HCT116 (cell line): ENCODE results near the gene PDE4B. TPM values are rescaled to one million over a fixed set of nuclear protein-coding genes. Genes with fewer than 3 reads are reported as not detected.
A peak's percentile ranks its signal among the peaks of the same experiment; 100 is the strongest.

Experiments
- ATAC-seq: fragments of 200-7000 bp; cut with Tn5 transposase; 2 replicates; pipeline ENCODE4 v1.9.1; 2020; ENCODE audit warnings: mild to moderate bottlenecking, moderate library complexity
- BruUV-seq: library from RNA; stranded (reverse); fragments of 400-500 nt; replicated peaks from 2 replicates; lab custom pipeline; 2021; lab: Mats Ljungman, UMichigan
- CTCF ChIA-PET: fragments of 300-600 bp; sonication (Branson Sonifier 250); formaldehyde crosslinking; loops from one replicate; lab custom pipeline; 2021; ENCODE audit warnings: antibody characterized with exemption; lab: Charles Lee
- POLR2A ChIA-PET: fragments of 300-600, 350-600 bp; sonication (Branson Sonifier 250); formaldehyde crosslinking; loops from one replicate; lab custom pipeline; 2021; ENCODE audit warnings: antibody characterized with exemption; lab: Charles Lee
- RAD21 ChIA-PET, 2 experiments: fragments of 300-600 bp; sonication (Branson Sonifier 250); formaldehyde crosslinking; loops; one replicate each; lab custom pipeline; 2023; ENCODE audit warnings: low total read pairs in 2 of 2; ENCODE audit not compliant: uncharacterized antibody in 2 of 2, unreplicated experiment in 2 of 2, low non-redundant PET in 1 of 2; lab: Charles Lee
- DNase-seq: peaks from one replicate; pipeline ENCODE4 v3.0.0-alpha.2; 2010; ENCODE audit warnings: low read depth, low spot score
- H2AFZ ChIP-seq: fragments of 200-600 bp; shearing (Covaris generic), sonication (generic); 2 replicates; pipeline ENCODE4 v1.6.1; 2017; ENCODE audit warnings: low read depth, mixed run types, mixed read lengths, antibody characterized with exemption, low read length; ENCODE audit not compliant: poor library complexity, severe bottlenecking
- H3K27ac ChIP-seq: 2 replicates; pipeline ENCODE4 v1.5.1; 2012; ENCODE audit warnings: low read depth, low read length
- H3K27me3 ChIP-seq: fragments of 200-600 bp; sonication (generic); 2 replicates; pipeline ENCODE4 v1.6.1; 2016; ENCODE audit warnings: mixed run types, low read length, mixed read lengths; ENCODE audit not compliant: insufficient read depth
- H3K36me3 ChIP-seq, 2 experiments: fragments of 200-500 bp in 1 of 2; fragments of 200-600 bp in 1 of 2; sonication (Bioruptor generic) in 1 of 2; sonication (generic) in 1 of 2; 2 replicates each; pipeline versions ENCODE4 v1.5.1 to v1.6.1; 2014 to 2016; ENCODE audit warnings: low read length in 2 of 2, inconsistent platforms in 1 of 2, mixed read lengths in 1 of 2, mixed run types in 1 of 2; ENCODE audit not compliant: insufficient read depth in 2 of 2, control insufficient read depth in 1 of 2
- H3K4me1 ChIP-seq, 2 experiments: fragments of 200-600 bp in 1 of 2; sonication (generic) in 1 of 2; 2 replicates each; pipeline versions ENCODE4 v1.5.1 to v1.6.1; 2012 to 2017; ENCODE audit warnings: low read length in 2 of 2, inconsistent platforms in 1 of 2, mild to moderate bottlenecking in 1 of 2, mixed read lengths in 1 of 2, mixed run types in 1 of 2, moderate library complexity in 1 of 2; ENCODE audit not compliant: insufficient read depth in 2 of 2, control insufficient read depth in 1 of 2
- H3K4me2 ChIP-seq: fragments of 200-600 bp; sonication (generic); 2 replicates; pipeline ENCODE4 v1.6.1; 2017; ENCODE audit warnings: mixed run types, low read length, mixed read lengths
- H3K4me3 ChIP-seq, 2 experiments: fragments of 200-600 bp in 1 of 2; sonication (generic) in 1 of 2; replicated peaks in 1 of 2; 2 replicates each; pipeline ENCODE4 v1.5.1; 2011 to 2016; ENCODE audit warnings: low read length in 2 of 2, control low read depth in 1 of 2, low read depth in 1 of 2, mild to moderate bottlenecking in 1 of 2, mixed read lengths in 1 of 2, mixed run types in 1 of 2
- H3K79me2 ChIP-seq: fragments of 200-600 bp; sonication (generic); 2 replicates; pipeline ENCODE4 v1.6.1; 2017; ENCODE audit warnings: mild to moderate bottlenecking, mixed run types, low read length, moderate library complexity, mixed read lengths; ENCODE audit not compliant: insufficient read depth
- H3K9ac ChIP-seq: fragments of 200-600 bp; sonication (generic); 2 replicates; pipeline ENCODE4 v1.6.1; 2016; ENCODE audit warnings: low read length, mixed read lengths
- H3K9me2 ChIP-seq: fragments of 200-600 bp; sonication (generic), shearing (Covaris generic); 2 replicates; pipeline ENCODE4 v1.6.1; 2017; ENCODE audit warnings: mixed run types, mild to moderate bottlenecking, moderate library complexity; ENCODE audit not compliant: insufficient read depth
- H3K9me3 ChIP-seq, 2 experiments: fragments of 200-500 bp in 1 of 2; fragments of 200-600 bp in 1 of 2; sonication (Bioruptor generic) in 1 of 2; sonication (generic) in 1 of 2; 2 replicates each; pipeline ENCODE4 v1.6.1; 2014 to 2017; ENCODE audit warnings: low read length in 2 of 2, mixed read lengths in 2 of 2, inconsistent platforms in 1 of 2, low read depth in 1 of 2, mild to moderate bottlenecking in 1 of 2, mixed run types in 1 of 2, moderate library complexity in 1 of 2; ENCODE audit not compliant: control insufficient read depth in 1 of 2, insufficient read depth in 1 of 2
- H4K20me1 ChIP-seq: fragments of 200-600 bp; sonication (generic), shearing (Covaris generic); 2 replicates; pipeline ENCODE4 v1.6.1; 2017; ENCODE audit warnings: mixed run types, mild to moderate bottlenecking, moderate library complexity; ENCODE audit not compliant: insufficient read depth
- CBX3 ChIP-seq: IDR thresholded peaks from 2 replicates; pipeline ENCODE4 v1.6.1; 2012; ENCODE audit warnings: low read depth
- ELF1 ChIP-seq: IDR thresholded peaks from 2 replicates; pipeline ENCODE4 v1.6.1; 2012; ENCODE audit warnings: low read depth, borderline replicate concordance
- EZH2 ChIP-seq: fragments of 200-600 bp; sonication (generic); IDR thresholded peaks from 2 replicates; pipeline ENCODE4 v1.6.1; 2017; ENCODE audit warnings: antibody characterized with exemption, mixed run types
- FOSL1 ChIP-seq: IDR thresholded peaks from 2 replicates; pipeline ENCODE4 v1.6.1; 2012; ENCODE audit warnings: low read depth
- MAX ChIP-seq: IDR thresholded peaks from 2 replicates; pipeline ENCODE4 v1.6.1; 2012
- POLR2A ChIP-seq: IDR thresholded peaks from 2 replicates; pipeline ENCODE4 v1.7.0; 2011; ENCODE audit warnings: borderline replicate concordance; ENCODE audit not compliant: insufficient read depth, insufficient read length; ENCODE audit errors: extremely low read depth
- POLR2AphosphoS5 ChIP-seq: IDR thresholded peaks from 2 replicates; pipeline ENCODE4 v1.6.1; 2011; ENCODE audit warnings: mild to moderate bottlenecking, low read depth, low read length, moderate library complexity
- RAD21 ChIP-seq: IDR thresholded peaks from 2 replicates; pipeline ENCODE4 v1.6.1; 2012; ENCODE audit warnings: low read depth, mild to moderate bottlenecking
- SIN3A ChIP-seq: IDR thresholded peaks from 2 replicates; pipeline ENCODE4 v1.6.1; 2012; ENCODE audit warnings: low read depth
- SP1 ChIP-seq: IDR thresholded peaks from 2 replicates; pipeline ENCODE4 v1.6.1; 2012; ENCODE audit warnings: low read depth
- SRF ChIP-seq: IDR thresholded peaks from 2 replicates; pipeline ENCODE4 v1.6.1; 2012; ENCODE audit warnings: low read depth
- TCF7L2 ChIP-seq: IDR thresholded peaks from 2 replicates; pipeline ENCODE4 v1.7.0; 2011; ENCODE audit warnings: borderline replicate concordance, inconsistent platforms; ENCODE audit not compliant: insufficient read depth, insufficient read length; ENCODE audit errors: extremely low read depth
- ZFX ChIP-seq: fragments of 450-650 bp; IDR thresholded peaks from 2 replicates; pipeline ENCODE4 v1.6.1; 2017
- intact Hi-C: fragments of 100-400 bp; cut with micrococcal nuclease; formaldehyde crosslinking; loops from 2 replicates; pipeline ENCODE4 v1.10.0; 2022
- total RNA-seq: library from RNA; stranded (reverse); gene quantifications from one replicate; pipeline ENCODE4 v1.2.1, GENCODE V29; 2021; ENCODE audit not compliant: unreplicated experiment

Gene PDE4B
- total RNA-seq, 1 experiment from 2014 or later, result 76.9 TPM

GRCh38 chr1:65953170-65953569, 160.5 kb downstream of the PDE4B start:
- no peaks in the 10 kb centered on the region for H3K9me3 ChIP-seq
- no peak overlapping the region for H3K27ac ChIP-seq
- H2AFZ ChIP-seq, result no peak overlapping the region
- H3K4me1 ChIP-seq, result peaks cover 4 to 10% of the 10 kb centered on the region in 2 experiments; a peak in 2 of 4 replicates
- CTCF ChIA-PET, result interaction anchor here (1.2 kb wide), 1 partner anchor 290 kb away, joined by 3 read pairs; no protein-coding TSS in a partner anchor
- no peaks in the 10 kb centered on the region for H4K20me1 ChIP-seq
- intact Hi-C loops, result loop anchor here (10.0 kb wide), 1 partner anchor 772 kb away; no protein-coding TSS in a partner anchor
- no peak overlapping the region for H3K4me3 ChIP-seq
- no peaks in the 10 kb centered on the region for H3K9me2 ChIP-seq
- no peak for ATAC-seq
- TF ChIP-seq POLR2AphosphoS5, result no peak
- TF ChIP-seq CBX3, result no peak
- TF ChIP-seq SP1, result no peak
- no peak for TF ChIP-seq FOSL1
- no peak for TF ChIP-seq TCF7L2
- TF ChIP-seq, all 23 proteins: peak for 0
- no peaks in the 10 kb centered on the region for H3K79me2 ChIP-seq
- no peak overlapping the region for H3K4me2 ChIP-seq
- RAD21 ChIA-PET, result no interaction called here
- H3K27me3 ChIP-seq, result no peaks in the 10 kb centered on the region
- no TSS peak for BruUV-seq
- no peaks in the 10 kb centered on the region for H3K36me3 ChIP-seq
- H3K9ac ChIP-seq, result no peak overlapping the region
- POLR2A ChIA-PET, result no interaction called here
- DNase-seq, result no peak

GRCh38 chr1:65955071-65955470, 162.4 kb downstream of the PDE4B start:
- Histone ChIP-seq H3K27me3 (no peaks in the 10 kb centered on the region), H4K20me1 (no peaks in the 10 kb centered on the region), H3K79me2 (no peaks in the 10 kb centered on the region)
- TF ChIP-seq POLR2AphosphoS5, result no peak
- no peak for TF ChIP-seq POLR2A
- TF ChIP-seq ZFX, result no peak
- TF ChIP-seq SP1, result no peak
- no peak for TF ChIP-seq SRF
- TF ChIP-seq ELF1, result no peak
- TF ChIP-seq RAD21, result no peak
- no peak for TF ChIP-seq MAX
- TF ChIP-seq EZH2, result no peak
- TF ChIP-seq SIN3A, result no peak
- TF ChIP-seq, all 23 proteins: peak for 0
- no peak overlapping the region for H2AFZ ChIP-seq
- ChIA-PET CTCF (interaction anchor here (0.8 to 3.3 kb wide), 2 partner anchors 237 to 287 kb away, joined by 4 to 32 read pairs; no protein-coding TSS in a partner anchor), POLR2A (no interaction called here), RAD21 (no interaction called here)
- H3K4me3 ChIP-seq, result no peak overlapping the region
- DNase-seq (peak; percentile 13), ATAC-seq (peak; percentile 49; the same call in 1 of the 2 replicates)
- no TSS peak for BruUV-seq
- H3K9me3 ChIP-seq, result no peaks in the 10 kb centered on the region
- H3K36me3 ChIP-seq, result no peaks in the 10 kb centered on the region
- peak overlapping the region; percentile 12; the same call in 1 of the 2 replicates for H3K4me2 ChIP-seq
- no peaks in the 10 kb centered on the region for H3K9me2 ChIP-seq
- H3K9ac ChIP-seq, result no peak overlapping the region
- no peak overlapping the region for H3K27ac ChIP-seq
- peaks cover 4 to 10% of the 10 kb centered on the region in 2 experiments; a peak in 2 of 4 replicates for H3K4me1 ChIP-seq
- intact Hi-C loops, result loop anchor here (5.0 to 10.0 kb wide), 3 partner anchors 238 to 770 kb away; no protein-coding TSS in a partner anchor
